ENCODE results near the gene FOXP1.

FOXP1 gene

GRCh38 chr3:71075494-71075893 lies 508.0 kb downstream of the FOXP1 start:
- no peak for ATAC-seq
- TF ChIP-seq ZFP3 (CRISPR knock-in tag; IDR thresholded peaks at IDR 0.05) (no peak), PATZ1 (CRISPR knock-in tag; IDR thresholded peaks at IDR 0.05; ENCODE audit: borderline replicate concordance) (no peak), ZC3H10 (CRISPR knock-in tag; IDR thresholded peaks at IDR 0.05) (no peak), SNAI2 (CRISPR knock-in tag; IDR thresholded peaks at IDR 0.05) (no peak), TOX (CRISPR knock-in tag; IDR thresholded peaks at IDR 0.05; ENCODE audit: borderline replicate concordance) (no peak), ISL1 (CRISPR knock-in tag; IDR thresholded peaks at IDR 0.05) (no peak), RARB (CRISPR knock-in tag; IDR thresholded peaks at IDR 0.05) (no peak), ZNF565 (CRISPR knock-in tag; conservative IDR thresholded peaks at IDR 0.05; ENCODE audit: low read depth) (no peak), CSDC2 (CRISPR knock-in tag; IDR thresholded peaks at IDR 0.05) (no peak), PPARA (CRISPR knock-in tag; IDR thresholded peaks at IDR 0.05; ENCODE audit: borderline replicate concordance) (no peak), ZNF70 (CRISPR knock-in tag; IDR thresholded peaks at IDR 0.05) (no peak), CSRNP3 (CRISPR knock-in tag; IDR thresholded peaks at IDR 0.05) (no peak), TSHZ2 (CRISPR knock-in tag; IDR thresholded peaks at IDR 0.05) (no peak), ARNTL (CRISPR knock-in tag; IDR thresholded peaks at IDR 0.05; ENCODE audit: borderline replicate concordance, low read depth) (no peak)

- TF ChIP-seq PPARA (CRISPR knock-in tag; IDR thresholded peaks at IDR 0.05; ENCODE audit: borderline replicate concordance), result no peak
- no peak for TF ChIP-seq ARNTL (CRISPR knock-in tag; IDR thresholded peaks at IDR 0.05; ENCODE audit: borderline replicate concordance, low read depth)
- TF ChIP-seq CREB5 (CRISPR knock-in tag; IDR thresholded peaks at IDR 0.05; ENCODE audit: low read depth), result no peak
- no peak for TF ChIP-seq TSHZ2 (CRISPR knock-in tag; IDR thresholded peaks at IDR 0.05)
- TF ChIP-seq ZNF565 (CRISPR knock-in tag; conservative IDR thresholded peaks at IDR 0.05; ENCODE audit: low read depth), result no peak
- no peak for TF ChIP-seq ZNF8 (CRISPR knock-in tag; IDR thresholded peaks at IDR 0.05)
- TF ChIP-seq TCF4 (CRISPR knock-in tag; IDR thresholded peaks at IDR 0.05; ENCODE audit: borderline replicate concordance), result no peak
- no peak for TF ChIP-seq TOX (CRISPR knock-in tag; IDR thresholded peaks at IDR 0.05; ENCODE audit: borderline replicate concordance)
- no peak for TF ChIP-seq BACH2 (CRISPR knock-in tag; IDR thresholded peaks at IDR 0.05; ENCODE audit: borderline replicate concordance)
- no peak for TF ChIP-seq ESRRG (CRISPR knock-in tag; IDR thresholded peaks at IDR 0.05)
- TF ChIP-seq CSRNP3 (CRISPR knock-in tag; IDR thresholded peaks at IDR 0.05), result no peak
- no peak for TF ChIP-seq PATZ1 (CRISPR knock-in tag; IDR thresholded peaks at IDR 0.05; ENCODE audit: borderline replicate concordance)
- TF ChIP-seq ZNF70 (CRISPR knock-in tag; IDR thresholded peaks at IDR 0.05), result no peak
- TF ChIP-seq POU6F1 (CRISPR knock-in tag; IDR thresholded peaks at IDR 0.05; ENCODE audit: borderline replicate concordance, low read depth), result no peak
- TF ChIP-seq ZFP30 (CRISPR knock-in tag; IDR thresholded peaks at IDR 0.05), result no peak
- no peak for TF ChIP-seq ZC3H10 (CRISPR knock-in tag; IDR thresholded peaks at IDR 0.05)
- no peak for TF ChIP-seq CSDC2 (CRISPR knock-in tag; IDR thresholded peaks at IDR 0.05)
- no peak for TF ChIP-seq ISL1 (CRISPR knock-in tag; IDR thresholded peaks at IDR 0.05)
- TF ChIP-seq SNAI2 (CRISPR knock-in tag; IDR thresholded peaks at IDR 0.05), result no peak
These were observed 509.1 kb downstream of the FOXP1 start for GRCh38 chr3:71074423-71074822.

More at GRCh38 chr3:71074423-71074822, 509.1 kb downstream of the FOXP1 start:
- ATAC-seq, result no peak

Measured in SK-N-SH treated with all-trans-retinoic acid at 6 μM for 48 hours (cell line).